Sigmoid colon (tissue), 7 donors: ENCODE results near the gene PSMD7. TPM values are rescaled to one million over a fixed set of nuclear protein-coding genes. Genes with fewer than 3 reads are reported as not detected.

ENCODE experiments used
- DNase-seq: peaks from one replicate; pipeline ENCODE4 v3.0.0-alpha.2; 2019
- H3K27ac ChIP-seq, 4 donors: fragments of 200-600 bp; sonication (generic); one replicate each; pipeline ENCODE4 v1.5.1; 2016 to 2019; ENCODE audit warnings: mild to moderate bottlenecking in 1 of 4
- H3K27me3 ChIP-seq, 3 donors: fragments of 200-600 bp; sonication (generic); one replicate each; pipeline ENCODE4 v1.5.1; 2019; ENCODE audit warnings: mild to moderate bottlenecking in 1 of 3
- H3K36me3 ChIP-seq, 4 donors: fragments of 200-600 bp; sonication (generic); one replicate each; pipeline ENCODE4 v1.5.1; 2016 to 2019
- H3K4me1 ChIP-seq, 4 donors: fragments of 200-600 bp; sonication (generic); one replicate each; pipeline ENCODE4 v1.5.1; 2017 to 2019
- H3K4me3 ChIP-seq, 4 donors: fragments of 200-600 bp; sonication (generic); one replicate each; pipeline ENCODE4 v1.5.1; 2017 to 2019; ENCODE audit warnings: mild to moderate bottlenecking in 2 of 4, moderate library complexity in 1 of 4
- H3K9me3 ChIP-seq, 4 donors: fragments of 200-600 bp in 3 of 4; sonication (generic) in 3 of 4; one replicate each; pipeline versions ENCODE4 v1.5.1 to v1.6.1; 2013 to 2019
- CTCF ChIP-seq, 4 experiments: fragments of 450-650 bp in 3 of 4; fragments of 200-600 bp in 1 of 4; IDR thresholded peaks; one replicate each; pipeline ENCODE4 v1.5.1; 2016 to 2019; ENCODE audit warnings: antibody characterized with exemption in 4 of 4, mild to moderate bottlenecking in 3 of 4, moderate library complexity in 2 of 4
- EP300 ChIP-seq, 4 donors: sonication (generic); formaldehyde crosslinking; IDR thresholded peaks; one replicate each; pipeline ENCODE4 v1.6.1; 2017; ENCODE audit warnings: antibody characterized with exemption in 4 of 4
- POLR2A ChIP-seq, 2 donors: fragments of 450-650 bp; IDR thresholded peaks; one replicate each; pipeline ENCODE4 v1.6.1; 2016; ENCODE audit warnings: antibody characterized with exemption in 2 of 2, mild to moderate bottlenecking in 2 of 2, moderate library complexity in 2 of 2
- POLR2AphosphoS5 ChIP-seq, 4 donors: sonication (generic); formaldehyde crosslinking; IDR thresholded peaks; one replicate each; pipeline ENCODE4 v1.6.1; 2017; ENCODE audit warnings: antibody characterized with exemption in 4 of 4
- WGBS, 2 donors: extraction: QIAGEN DNeasy Blood & Tissue Kit; methylation state at CpG; one replicate each; pipeline ENCODE4 v1.1.7; 2013; 5-methylcytosine and 5-hydroxymethylcytosine counted together
- intact Hi-C: fragments of 100-400 bp; cut with DNase I; formaldehyde crosslinking; loops from one replicate; pipeline ENCODE4 v1.15.1; 2023
- polyA plus RNA-seq, 3 donors: library from polyadenylated mRNA; stranded (reverse); fragments of 200-250 nt; gene quantifications; one replicate each; pipeline ENCODE4 v1.2.3, GENCODE V29; 2013
- total RNA-seq, 4 donors: library from RNA; depleted of rRNA; stranded (reverse); fragments of >200 nt; gene quantifications; one replicate each; pipeline ENCODE4 v1.1.0, GENCODE V29; 2016
- donor health status: healthy with polysubstance abuse.
- donor health status: Bipolar disorder and iron deficiency.
- donor health status: healthy.

The PSMD7 gene
- total and polyA plus RNA-seq, 7 donors = 62.9 to 160 (median 85.1) TPM

GRCh38 chr16:74277974-74278373, 18.6 kb upstream of the PSMD7 start:
- DNase-seq = no peak
- intact Hi-C loops = loop anchor here (5.0 kb wide), 1 partner anchor 211 kb away; no protein-coding TSS in a partner anchor
- H3K27me3 ChIP-seq = no peaks in the 10 kb centered on the region
- H3K4me3 ChIP-seq = no peak overlapping the region
- H3K36me3 ChIP-seq = no peaks in the 10 kb centered on the region
- no peaks in the 10 kb centered on the region for H3K9me3 ChIP-seq
- TF ChIP-seq CTCF (IDR thresholded peaks at IDR 0.05) = no peak
- TF ChIP-seq POLR2AphosphoS5 (IDR thresholded peaks at IDR 0.05) = no peak
- no peak for TF ChIP-seq EP300 (IDR thresholded peaks at IDR 0.05)
- no peak for TF ChIP-seq POLR2A (IDR thresholded peaks at IDR 0.05)
- WGBS, 2 donors = 74 to 88% methylated on average over 2 of the region's 2 CpGs
- no peaks in the 10 kb centered on the region for H3K4me1 ChIP-seq
- H3K27ac ChIP-seq = no peak overlapping the region

DNA sequence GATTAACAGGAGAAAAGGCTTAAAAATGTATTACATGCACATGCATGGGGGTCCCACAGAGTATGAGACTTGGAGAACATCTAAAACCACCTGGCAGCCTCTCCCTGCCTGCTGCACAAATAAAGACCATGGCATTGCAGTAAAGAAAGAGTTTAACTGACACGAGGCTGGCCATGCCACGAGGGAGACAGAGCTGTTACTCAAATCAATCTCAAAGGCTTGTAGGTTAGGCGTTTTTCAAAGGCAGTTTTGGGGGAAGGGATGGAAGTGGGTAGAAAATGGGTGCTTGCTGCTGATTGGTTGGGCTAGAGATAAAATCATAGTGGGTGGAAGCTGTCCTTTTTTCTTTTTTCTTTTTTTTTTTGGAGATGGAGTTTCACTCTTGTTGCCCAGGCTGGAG, 17.3 kb upstream of the PSMD7 start:
- intact Hi-C loops = loop anchor here (5.0 kb wide), 1 partner anchor 212 kb away; no protein-coding TSS in a partner anchor
- Histone ChIP-seq H3K27ac (no peak overlapping the region), H3K36me3 (no peaks in the 10 kb centered on the region), H3K27me3 (no peaks in the 10 kb centered on the region), H3K4me1 (no peaks in the 10 kb centered on the region), H3K9me3 (no peaks in the 10 kb centered on the region), H3K4me3 (no peak overlapping the region)
- WGBS, 2 donors = 80 to 83% methylated on average over 3 of the region's 3 CpGs
- TF ChIP-seq EP300 (IDR thresholded peaks at IDR 0.05) (no peak), CTCF (IDR thresholded peaks at IDR 0.05) (no peak), POLR2A (IDR thresholded peaks at IDR 0.05) (no peak)
- DNase-seq = no peak

- TF ChIP-seq CTCF (IDR thresholded peaks at IDR 0.05) (no peak), POLR2A (IDR thresholded peaks at IDR 0.05) (no peak), POLR2AphosphoS5 (IDR thresholded peaks at IDR 0.05) (no peak), EP300 (IDR thresholded peaks at IDR 0.05) (no peak)
- DNase-seq = no peak
- 82 to 85% methylated on average over 6 of the region's 6 CpGs for WGBS, 2 donors
- intact Hi-C loops = loop anchor here (5.0 kb wide), 1 partner anchor 213 kb away; no protein-coding TSS in a partner anchor
- Histone ChIP-seq H3K36me3 (no peaks in the 10 kb centered on the region), H3K27me3 (no peaks in the 10 kb centered on the region), H3K9me3 (no peaks in the 10 kb centered on the region), H3K4me3 (no peak overlapping the region), H3K4me1 (no peaks in the 10 kb centered on the region), H3K27ac (no peak overlapping the region)
Observed at GRCh38 chr16:74279805-74280204, 16.8 kb upstream of the PSMD7 start.

DNA sequence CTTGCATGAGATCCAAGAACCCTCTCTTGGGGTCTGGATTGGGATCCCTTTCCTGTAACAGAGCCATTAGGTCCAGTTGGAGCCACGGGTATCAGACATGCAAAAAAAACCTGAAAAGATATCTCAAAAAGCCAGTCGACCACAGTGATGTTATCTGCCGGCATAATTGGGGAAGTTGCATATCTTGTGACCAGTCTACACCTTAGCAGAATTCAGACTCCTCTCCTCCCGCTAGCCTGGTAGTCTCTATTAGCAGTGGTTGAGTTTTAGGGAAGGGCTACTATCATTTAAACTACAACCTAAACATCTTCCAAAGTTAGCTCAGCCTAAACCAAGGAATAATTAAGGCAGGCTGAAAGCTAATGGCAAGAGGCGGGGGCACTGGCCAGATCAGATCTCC, 16.2 kb upstream of the PSMD7 start:
- H3K36me3 ChIP-seq = no peaks in the 10 kb centered on the region
- no peak overlapping the region for H3K27ac ChIP-seq
- WGBS, 2 donors = 64 to 88% methylated on average over 5 of the region's 5 CpGs
- no peaks in the 10 kb centered on the region for H3K9me3 ChIP-seq
- H3K27me3 ChIP-seq = no peaks in the 10 kb centered on the region
- H3K4me3 ChIP-seq = no peak overlapping the region
- TF ChIP-seq EP300 (IDR thresholded peaks at IDR 0.05) (no peak), POLR2AphosphoS5 (IDR thresholded peaks at IDR 0.05) (no peak), CTCF (IDR thresholded peaks at IDR 0.05) (no peak), POLR2A (IDR thresholded peaks at IDR 0.05) (no peak)
- H3K4me1 ChIP-seq = no peaks in the 10 kb centered on the region
- DNase-seq = no peak
- intact Hi-C loops = no loop called here

- H3K9me3 ChIP-seq = no peaks in the 10 kb centered on the region
- no peaks in the 10 kb centered on the region for H3K27me3 ChIP-seq
- H3K27ac ChIP-seq = no peak overlapping the region
- no peak for TF ChIP-seq POLR2A (IDR thresholded peaks at IDR 0.05)
- WGBS, 2 donors = 24 to 60% methylated on average over 1 of the region's 1 CpG
- H3K4me1 ChIP-seq = no peaks in the 10 kb centered on the region
- H3K4me3 ChIP-seq = no peak overlapping the region
- intact Hi-C loops = no loop called here
- no peak for DNase-seq
- H3K36me3 ChIP-seq = no peaks in the 10 kb centered on the region
Observed at GRCh38 chr16:74281300-74281699, 15.3 kb upstream of the PSMD7 start.
